HCT116 (cell line): Measurements from ENCODE around the gene LTA4H. TPM values are rescaled to one million over a fixed set of nuclear protein-coding genes. Genes with fewer than 3 reads are reported as not detected.

ENCODE experiments used
- ATAC-seq: fragments of 200-7000 bp; cut with Tn5 transposase; 2 replicates; pipeline ENCODE4 v1.9.1; 2020; ENCODE audit warnings: mild to moderate bottlenecking, moderate library complexity
- BruUV-seq: library from RNA; stranded (reverse); fragments of 400-500 nt; replicated peaks from 2 replicates; lab custom pipeline; 2021; lab: Mats Ljungman, UMichigan
- CTCF ChIA-PET: fragments of 300-600 bp; sonication (Branson Sonifier 250); formaldehyde crosslinking; loops from one replicate; lab custom pipeline; 2021; ENCODE audit warnings: antibody characterized with exemption; lab: Charles Lee
- POLR2A ChIA-PET: fragments of 300-600, 350-600 bp; sonication (Branson Sonifier 250); formaldehyde crosslinking; loops from one replicate; lab custom pipeline; 2021; ENCODE audit warnings: antibody characterized with exemption; lab: Charles Lee
- RAD21 ChIA-PET, 2 experiments: fragments of 300-600 bp; sonication (Branson Sonifier 250); formaldehyde crosslinking; loops; one replicate each; lab custom pipeline; 2023; ENCODE audit warnings: low total read pairs in 2 of 2; ENCODE audit not compliant: uncharacterized antibody in 2 of 2, unreplicated experiment in 2 of 2, low non-redundant PET in 1 of 2; lab: Charles Lee
- DNase-seq: peaks from one replicate; pipeline ENCODE4 v3.0.0-alpha.2; 2010; ENCODE audit warnings: low read depth, low spot score
- H2AFZ ChIP-seq: fragments of 200-600 bp; shearing (Covaris generic), sonication (generic); 2 replicates; pipeline ENCODE4 v1.6.1; 2017; ENCODE audit warnings: low read depth, mixed run types, mixed read lengths, antibody characterized with exemption, low read length; ENCODE audit not compliant: poor library complexity, severe bottlenecking
- H3K27ac ChIP-seq: 2 replicates; pipeline ENCODE4 v1.5.1; 2012; ENCODE audit warnings: low read depth, low read length
- H3K27me3 ChIP-seq: fragments of 200-600 bp; sonication (generic); 2 replicates; pipeline ENCODE4 v1.6.1; 2016; ENCODE audit warnings: mixed run types, low read length, mixed read lengths; ENCODE audit not compliant: insufficient read depth
- H3K36me3 ChIP-seq, 2 experiments: fragments of 200-500 bp in 1 of 2; fragments of 200-600 bp in 1 of 2; sonication (Bioruptor generic) in 1 of 2; sonication (generic) in 1 of 2; 2 replicates each; pipeline versions ENCODE4 v1.5.1 to v1.6.1; 2014 to 2016; ENCODE audit warnings: low read length in 2 of 2, inconsistent platforms in 1 of 2, mixed read lengths in 1 of 2, mixed run types in 1 of 2; ENCODE audit not compliant: insufficient read depth in 2 of 2, control insufficient read depth in 1 of 2
- H3K4me1 ChIP-seq, 2 experiments: fragments of 200-600 bp in 1 of 2; sonication (generic) in 1 of 2; 2 replicates each; pipeline versions ENCODE4 v1.5.1 to v1.6.1; 2012 to 2017; ENCODE audit warnings: low read length in 2 of 2, inconsistent platforms in 1 of 2, mild to moderate bottlenecking in 1 of 2, mixed read lengths in 1 of 2, mixed run types in 1 of 2, moderate library complexity in 1 of 2; ENCODE audit not compliant: insufficient read depth in 2 of 2, control insufficient read depth in 1 of 2
- H3K4me2 ChIP-seq: fragments of 200-600 bp; sonication (generic); 2 replicates; pipeline ENCODE4 v1.6.1; 2017; ENCODE audit warnings: mixed run types, low read length, mixed read lengths
- H3K4me3 ChIP-seq, 2 experiments: fragments of 200-600 bp in 1 of 2; sonication (generic) in 1 of 2; replicated peaks in 1 of 2; 2 replicates each; pipeline ENCODE4 v1.5.1; 2011 to 2016; ENCODE audit warnings: low read length in 2 of 2, control low read depth in 1 of 2, low read depth in 1 of 2, mild to moderate bottlenecking in 1 of 2, mixed read lengths in 1 of 2, mixed run types in 1 of 2
- H3K79me2 ChIP-seq: fragments of 200-600 bp; sonication (generic); 2 replicates; pipeline ENCODE4 v1.6.1; 2017; ENCODE audit warnings: mild to moderate bottlenecking, mixed run types, low read length, moderate library complexity, mixed read lengths; ENCODE audit not compliant: insufficient read depth
- H3K9ac ChIP-seq: fragments of 200-600 bp; sonication (generic); 2 replicates; pipeline ENCODE4 v1.6.1; 2016; ENCODE audit warnings: low read length, mixed read lengths
- H3K9me2 ChIP-seq: fragments of 200-600 bp; sonication (generic), shearing (Covaris generic); 2 replicates; pipeline ENCODE4 v1.6.1; 2017; ENCODE audit warnings: mixed run types, mild to moderate bottlenecking, moderate library complexity; ENCODE audit not compliant: insufficient read depth
- H3K9me3 ChIP-seq, 2 experiments: fragments of 200-500 bp in 1 of 2; fragments of 200-600 bp in 1 of 2; sonication (Bioruptor generic) in 1 of 2; sonication (generic) in 1 of 2; 2 replicates each; pipeline ENCODE4 v1.6.1; 2014 to 2017; ENCODE audit warnings: low read length in 2 of 2, mixed read lengths in 2 of 2, inconsistent platforms in 1 of 2, low read depth in 1 of 2, mild to moderate bottlenecking in 1 of 2, mixed run types in 1 of 2, moderate library complexity in 1 of 2; ENCODE audit not compliant: control insufficient read depth in 1 of 2, insufficient read depth in 1 of 2
- H4K20me1 ChIP-seq: fragments of 200-600 bp; sonication (generic), shearing (Covaris generic); 2 replicates; pipeline ENCODE4 v1.6.1; 2017; ENCODE audit warnings: mixed run types, mild to moderate bottlenecking, moderate library complexity; ENCODE audit not compliant: insufficient read depth
- EGR1 ChIP-seq: IDR thresholded peaks from 2 replicates; pipeline ENCODE4 v1.6.1; 2012; ENCODE audit warnings: low read depth
- ELF1 ChIP-seq: IDR thresholded peaks from 2 replicates; pipeline ENCODE4 v1.6.1; 2012; ENCODE audit warnings: low read depth, borderline replicate concordance
- EZH2 ChIP-seq: fragments of 200-600 bp; sonication (generic); IDR thresholded peaks from 2 replicates; pipeline ENCODE4 v1.6.1; 2017; ENCODE audit warnings: antibody characterized with exemption, mixed run types
- EZH2phosphoT487 ChIP-seq: fragments of 200-600 bp; IDR thresholded peaks from 2 replicates; pipeline ENCODE4 v1.6.1; 2018; ENCODE audit warnings: antibody characterized with exemption, borderline replicate concordance
- FOSL1 ChIP-seq: IDR thresholded peaks from 2 replicates; pipeline ENCODE4 v1.6.1; 2012; ENCODE audit warnings: low read depth
- JUND ChIP-seq: IDR thresholded peaks from 2 replicates; pipeline ENCODE4 v1.6.1; 2012
- POLR2A ChIP-seq: IDR thresholded peaks from 2 replicates; pipeline ENCODE4 v1.7.0; 2011; ENCODE audit warnings: borderline replicate concordance; ENCODE audit not compliant: insufficient read depth, insufficient read length; ENCODE audit errors: extremely low read depth
- SIN3A ChIP-seq: IDR thresholded peaks from 2 replicates; pipeline ENCODE4 v1.6.1; 2012; ENCODE audit warnings: low read depth
- SP1 ChIP-seq: IDR thresholded peaks from 2 replicates; pipeline ENCODE4 v1.6.1; 2012; ENCODE audit warnings: low read depth
- SRF ChIP-seq: IDR thresholded peaks from 2 replicates; pipeline ENCODE4 v1.6.1; 2012; ENCODE audit warnings: low read depth
- TCF7L2 ChIP-seq: IDR thresholded peaks from 2 replicates; pipeline ENCODE4 v1.7.0; 2011; ENCODE audit warnings: borderline replicate concordance, inconsistent platforms; ENCODE audit not compliant: insufficient read depth, insufficient read length; ENCODE audit errors: extremely low read depth
- YY1 ChIP-seq: IDR thresholded peaks from 2 replicates; pipeline ENCODE4 v1.6.1; 2011; ENCODE audit warnings: low read length, low read depth, moderate library complexity, mild to moderate bottlenecking; ENCODE audit not compliant: insufficient replicate concordance; ENCODE audit errors: extremely low read depth
- ZBTB33 ChIP-seq: IDR thresholded peaks from 2 replicates; pipeline ENCODE4 v1.6.1; 2011; ENCODE audit warnings: mild to moderate bottlenecking, low read length, moderate library complexity; ENCODE audit not compliant: insufficient replicate concordance; ENCODE audit errors: extremely low read depth
- ZFX ChIP-seq: fragments of 450-650 bp; IDR thresholded peaks from 2 replicates; pipeline ENCODE4 v1.6.1; 2017
- ZNF274 ChIP-seq: fragments of 200-500 bp; sonication (Bioruptor generic); IDR thresholded peaks from 2 replicates; pipeline ENCODE4 v1.6.1; 2014; ENCODE audit warnings: mild to moderate bottlenecking, low read depth, low read length, inconsistent platforms
- intact Hi-C: fragments of 100-400 bp; cut with micrococcal nuclease; formaldehyde crosslinking; loops from 2 replicates; pipeline ENCODE4 v1.10.0; 2022
- total RNA-seq: library from RNA; stranded (reverse); gene quantifications from one replicate; pipeline ENCODE4 v1.2.1, GENCODE V29; 2021; ENCODE audit not compliant: unreplicated experiment

LTA4H gene
- total RNA-seq, 1 experiment from 2014 or later: 163 TPM

DNA sequence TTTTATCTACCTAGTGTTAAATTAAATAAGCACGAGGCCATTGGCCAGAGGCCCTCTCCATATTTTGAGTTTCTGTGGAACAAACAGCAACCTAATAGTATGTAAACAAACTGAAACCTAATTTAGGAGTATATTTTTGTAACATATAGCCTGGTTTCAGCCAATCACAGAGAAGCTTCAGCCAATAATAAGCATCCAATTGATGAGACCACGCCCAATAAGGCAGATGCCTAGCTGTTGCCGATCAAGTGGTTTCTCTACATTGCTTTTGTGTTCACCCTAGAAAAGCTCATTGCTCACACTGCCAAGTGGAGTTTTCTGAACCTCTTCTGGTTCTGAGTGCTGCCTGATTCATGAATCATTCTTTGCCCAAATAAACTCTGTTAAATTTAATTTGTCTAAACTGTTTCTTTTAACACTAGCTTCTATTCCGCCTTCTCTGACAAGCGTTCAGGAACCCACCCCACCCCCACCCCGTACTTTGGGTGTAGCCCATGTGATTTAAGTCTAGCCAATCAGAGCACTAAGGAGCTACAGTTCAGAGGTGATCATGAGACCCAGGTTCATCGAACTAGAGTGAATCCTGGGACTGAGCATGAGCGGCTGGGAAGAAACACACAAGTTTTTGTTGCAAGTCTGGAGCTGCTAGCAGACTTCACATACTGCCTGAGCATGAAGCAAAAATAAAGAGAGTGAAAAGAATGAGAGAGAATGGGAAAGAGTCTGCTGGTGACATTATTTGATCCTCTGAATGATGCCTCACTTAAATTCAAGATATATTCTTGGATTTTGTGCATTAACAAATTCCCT is 21.5 kb upstream of the LTA4H start:
- Histone ChIP-seq H3K9me2 (no peaks in the 10 kb centered on the region), H3K9me3 (no peaks in the 10 kb centered on the region), H3K4me1 (no peaks in the 10 kb centered on the region), H3K79me2 (no peaks in the 10 kb centered on the region), H3K36me3 (no peaks in the 10 kb centered on the region), H3K27me3 (no peaks in the 10 kb centered on the region), H3K27ac (no peak overlapping the region), H3K4me2 (no peak overlapping the region), H3K9ac (no peak overlapping the region), H3K4me3 (no peak overlapping the region), H2AFZ (peak overlapping the region; percentile 7), H4K20me1 (no peaks in the 10 kb centered on the region)
- ChIA-PET POLR2A (no interaction called here), CTCF (interaction anchor here (2.3 kb wide), 1 partner anchor 460 kb away, joined by 8 read pairs; no protein-coding TSS in a partner anchor), RAD21 (no interaction called here)
- no peak for TF ChIP-seq EGR1
- TF ChIP-seq SIN3A: no peak
- TF ChIP-seq ELF1: no peak
- no peak for TF ChIP-seq FOSL1
- TF ChIP-seq ZNF274: no peak
- TF ChIP-seq ZBTB33: no peak
- no peak for TF ChIP-seq ZFX
- no peak for TF ChIP-seq SP1
- no peak for TF ChIP-seq TCF7L2
- no peak for TF ChIP-seq JUND
- TF ChIP-seq EZH2phosphoT487: no peak
- no peak for TF ChIP-seq YY1
- no peak for TF ChIP-seq SRF
- no peak for TF ChIP-seq EZH2
- TF ChIP-seq POLR2A: no peak
- intact Hi-C loops: no loop called here
- DNase-seq (no peak), ATAC-seq (no peak)
- BruUV-seq: no TSS peak
